Measurements from ENCODE around the gene PSME3IP1. TPM values are rescaled to one million over a fixed set of nuclear protein-coding genes. Genes with fewer than 3 reads are reported as not detected.
"Not testable (repeated sequence)": the region's sequence is repeated elsewhere in the genome, so short reads cannot be mapped to it uniquely, and the experiment has no call there.

PSME3IP1 gene
- total RNA-seq, 1 donor from 2014 or later, result 142 TPM

GRCh38 chr16:57200926-57201325 is 15.1 kb upstream of the PSME3IP1 start:
- not testable (repeated sequence) for DNase-seq (ENCODE audit: low spot score in 2 of 2); FAIRE-seq

- DNase-seq (ENCODE audit: low spot score in 2 of 2); FAIRE-seq: not testable (repeated sequence)
Measured at GRCh38 chr16:57200321-57200720, 14.5 kb upstream of the PSME3IP1 start.

GRCh38 chr16:57196753-57197152 is 10.9 kb upstream of the PSME3IP1 start:
- FAIRE-seq, result no peak

GRCh38 chr16:57196286-57196685 is 10.4 kb upstream of the PSME3IP1 start:
- DNase-seq (ENCODE audit: low spot score in 2 of 2), result no peak
- FAIRE-seq, result no peak

More at GRCh38 chr16:57196753-57197152, 10.9 kb upstream of the PSME3IP1 start:
- DNase-seq (ENCODE audit: low spot score in 2 of 2), result no peak

GRCh38 chr16:57194512-57194911 is 8.7 kb upstream of the PSME3IP1 start:
- FAIRE-seq (no peak), DNase-seq (ENCODE audit: low spot score in 2 of 2) (no peak)

GRCh38 chr16:57192720-57193486 is 7.1 kb upstream of the PSME3IP1 start:
- no peak for FAIRE-seq

GRCh38 chr16:57192146-57192545 is 6.3 kb upstream of the PSME3IP1 start:
- no peak for FAIRE-seq
- DNase-seq (ENCODE audit: low spot score in 2 of 2), result no peak

More at GRCh38 chr16:57192720-57193486, 7.1 kb upstream of the PSME3IP1 start:
- DNase-seq (ENCODE audit: low spot score in 2 of 2), result no peak

- no peak for FAIRE-seq
Measured at GRCh38 chr16:57191056-57191571, 5.3 kb upstream of the PSME3IP1 start.

GRCh38 chr16:57190136-57190535 is 4.3 kb upstream of the PSME3IP1 start:
- FAIRE-seq (no peak), DNase-seq (ENCODE audit: low spot score in 2 of 2) (no peak)

More at GRCh38 chr16:57191056-57191571, 5.3 kb upstream of the PSME3IP1 start:
- no peak for DNase-seq (ENCODE audit: low spot score in 2 of 2)

- not testable (repeated sequence) for FAIRE-seq; DNase-seq (ENCODE audit: low spot score in 2 of 2)
Measured at GRCh38 chr16:57189527-57189926, 3.7 kb upstream of the PSME3IP1 start.

- FAIRE-seq (no peak), DNase-seq (ENCODE audit: low spot score in 2 of 2) (no peak)
Measured at GRCh38 chr16:57188711-57189002, 2.8 kb upstream of the PSME3IP1 start.

GRCh38 chr16:57187902-57188710 is 2.3 kb upstream of the PSME3IP1 start:
- FAIRE-seq; DNase-seq (ENCODE audit: low spot score in 2 of 2): not testable (repeated sequence)

- DNase-seq (ENCODE audit: low spot score in 2 of 2), result no peak
- FAIRE-seq, result no peak
Measured at GRCh38 chr16:57186872-57187854, 1.3 kb upstream of the PSME3IP1 start.

- FAIRE-seq (no peak), DNase-seq (ENCODE audit: low spot score in 2 of 2) (no peak)
Measured at GRCh38 chr16:57185446-57185944, 344 bp downstream of the PSME3IP1 start.

GRCh38 chr16:57184887-57185445 is 873 bp downstream of the PSME3IP1 start:
- DNase-seq (ENCODE audit: low spot score in 2 of 2) (no peak), FAIRE-seq (no peak)

GRCh38 chr16:57184113-57184512 is 1.7 kb downstream of the PSME3IP1 start:
- no peak for DNase-seq (ENCODE audit: low spot score in 2 of 2)
- FAIRE-seq, result no peak

GRCh38 chr16:57179215-57179828 is 6.5 kb downstream of the PSME3IP1 start:
- DNase-seq (ENCODE audit: low spot score in 2 of 2) (no peak), FAIRE-seq (no peak)

- DNase-seq (ENCODE audit: low spot score in 2 of 2), result no peak
- FAIRE-seq, result no peak
Measured at GRCh38 chr16:57178793-57179212, 7.0 kb downstream of the PSME3IP1 start.

- DNase-seq (ENCODE audit: low spot score in 2 of 2), result no peak
- no peak for FAIRE-seq
Measured at GRCh38 chr16:57178196-57178595, 7.6 kb downstream of the PSME3IP1 start.

All from frontal cortex (tissue), 4 donors.